CD4-positive, CD25-positive, alpha-beta regulatory T cell (primary cell): ENCODE data around the gene PALD1. TPM values are rescaled to one million over a fixed set of nuclear protein-coding genes. Genes with fewer than 3 reads are reported as not detected.

Experiments used
- ATAC-seq, 2 donors: fragments of 150-1000 bp; cut with Tn5 transposase; one replicate each; pipeline ENCODE4 v1.10.0; 2021; ENCODE audit warnings: low read depth in 2 of 2, moderate number of reproducible peaks in 2 of 2, moderate library complexity in 1 of 2
- DNase-seq, 3 donors: peaks; one replicate each; pipeline versions ENCODE4 v3.0.0 to v3.0.0-alpha.2; 2012 to 2022; ENCODE audit warnings: mixed read lengths in 1 of 3
- H3K27ac ChIP-seq: one replicate; pipeline ENCODE4 v1.7.0; 2013; ENCODE audit warnings: mild to moderate bottlenecking, low read length; ENCODE audit not compliant: insufficient read depth, poor library complexity, severe bottlenecking
- H3K27me3 ChIP-seq: one replicate; pipeline ENCODE4 v1.7.0; 2013; ENCODE audit warnings: low read length; ENCODE audit not compliant: control insufficient read depth, insufficient read depth
- H3K36me3 ChIP-seq: one replicate; pipeline ENCODE4 v1.7.0; 2013; ENCODE audit warnings: mild to moderate bottlenecking, low read length, moderate library complexity; ENCODE audit not compliant: control insufficient read depth, insufficient read depth
- H3K4me1 ChIP-seq: 2 replicates; pipeline ENCODE4 v1.7.0; 2013; ENCODE audit warnings: mild to moderate bottlenecking, low read length; ENCODE audit not compliant: insufficient read depth, control insufficient read depth, poor library complexity, severe bottlenecking
- H3K4me3 ChIP-seq: one replicate; pipeline ENCODE4 v1.7.0; 2013; ENCODE audit warnings: low read depth, mild to moderate bottlenecking, low read length, moderate library complexity
- H3K9me3 ChIP-seq, 2 experiments: 1 replicate in 1 of 2; 2 replicates in 1 of 2; pipeline ENCODE4 v1.7.0; 2013; ENCODE audit warnings: low read length in 2 of 2, mild to moderate bottlenecking in 1 of 2, moderate library complexity in 1 of 2; ENCODE audit not compliant: control insufficient read depth in 2 of 2
- H3K27ac Mint-ChIP-seq, 3 donors: one replicate each; pipeline ENCODE4 v1.8.0; 2020 to 2022; ENCODE audit warnings: mild to moderate bottlenecking in 3 of 3, mixed read lengths in 3 of 3, moderate library complexity in 2 of 3
- H3K27me3 Mint-ChIP-seq: one replicate; pipeline ENCODE4 v1.8.0; 2022; ENCODE audit warnings: mild to moderate bottlenecking, mixed read lengths
- H3K36me3 Mint-ChIP-seq: one replicate; pipeline ENCODE4 v1.8.0; 2020; ENCODE audit warnings: mixed read lengths
- H3K4me1 Mint-ChIP-seq, 4 donors: one replicate each; pipeline ENCODE4 v1.8.0; 2020 to 2022; ENCODE audit warnings: mixed read lengths in 4 of 4, mild to moderate bottlenecking in 1 of 4
- H3K4me3 Mint-ChIP-seq, 4 donors: one replicate each; pipeline ENCODE4 v1.8.0; 2020 to 2022; ENCODE audit warnings: mild to moderate bottlenecking in 4 of 4, mixed read lengths in 4 of 4, moderate library complexity in 3 of 4
- H3K9me3 Mint-ChIP-seq, 7 donors: one replicate each; pipeline ENCODE4 v1.8.0; 2020 to 2022; ENCODE audit warnings: mixed read lengths in 7 of 7, mild to moderate bottlenecking in 3 of 7, moderate library complexity in 2 of 7
- polyA plus RNA-seq, 4 donors: library from polyadenylated mRNA; unstranded; fragments of 300-500 nt; fragmentation: Illumina TruSeq; gene quantifications; one replicate each; pipeline ENCODE4 v1.2.3, GENCODE V29; 2021
- total RNA-seq: library from RNA; stranded (reverse); gene quantifications from one replicate; pipeline ENCODE4 v1.2.3, GENCODE V29; 2022

Gene PALD1
- total and polyA plus RNA-seq, 5 donors from 2014 or later, result not detected

- Histone ChIP-seq H3K27me3 (no peaks in the 10 kb centered on the region), H3K27ac (no peak overlapping the region), H3K4me3 (no peak overlapping the region), H3K9me3 (no peaks in the 10 kb centered on the region), H3K4me1 (no peaks in the 10 kb centered on the region), H3K36me3 (no peaks in the 10 kb centered on the region)
- DNase-seq (no peak), ATAC-seq (no peak)
- Mint-ChIP-seq H3K27me3 (peaks cover 5% of the 10 kb centered on the region), H3K9me3 (no peaks in the 10 kb centered on the region), H3K36me3 (no peaks in the 10 kb centered on the region), H3K27ac (no peak overlapping the region), H3K4me1 (no peaks in the 10 kb centered on the region), H3K4me3 (no peak overlapping the region)
Observed at GRCh38 chr10:70505908-70506307, 27.3 kb downstream of the PALD1 start.

GRCh38 chr10:70507966-70508365 lies 29.4 kb downstream of the PALD1 start:
- ATAC-seq, result no peak
- H3K4me1 ChIP-seq, result no peaks in the 10 kb centered on the region

GRCh38 chr10:70508912-70509756 lies 30.6 kb downstream of the PALD1 start:
- no peaks in the 10 kb centered on the region for H3K4me1 ChIP-seq
- Mint-ChIP-seq H3K4me1 (peaks cover 0 to 3% (median 0%) of the 10 kb centered on the region in 4 donors), H3K36me3 (no peaks in the 10 kb centered on the region), H3K27ac (peak overlapping the region in 1 of 3 donors; percentile 73), H3K9me3 (no peaks in the 10 kb centered on the region), H3K4me3 (no peak overlapping the region), H3K27me3 (peaks cover 5% of the 10 kb centered on the region)
- no peak overlapping the region for H3K4me3 ChIP-seq
- no peaks in the 10 kb centered on the region for H3K9me3 ChIP-seq
- H3K27me3 ChIP-seq, result peaks cover 3% of the 10 kb centered on the region
- peak in 1 of 2 donors; percentile 16 for ATAC-seq
- no peak for DNase-seq
- H3K36me3 ChIP-seq, result no peaks in the 10 kb centered on the region
- no peak overlapping the region for H3K27ac ChIP-seq

More at GRCh38 chr10:70507966-70508365, 29.4 kb downstream of the PALD1 start:
- no peak overlapping the region for H3K27ac ChIP-seq
- Mint-ChIP-seq H3K4me3 (no peak overlapping the region), H3K27ac (no peak overlapping the region), H3K4me1 (peaks cover 0 to 3% (median 0%) of the 10 kb centered on the region in 4 donors), H3K9me3 (no peaks in the 10 kb centered on the region), H3K36me3 (no peaks in the 10 kb centered on the region), H3K27me3 (peaks cover 7% of the 10 kb centered on the region)
- H3K36me3 ChIP-seq, result no peaks in the 10 kb centered on the region
- H3K4me3 ChIP-seq, result no peak overlapping the region
- no peaks in the 10 kb centered on the region for H3K9me3 ChIP-seq
- peaks cover 3% of the 10 kb centered on the region for H3K27me3 ChIP-seq
- no peak for DNase-seq

GRCh38 chr10:70509757-70510147 lies 31.2 kb downstream of the PALD1 start:
- Histone ChIP-seq H3K4me3 (no peak overlapping the region), H3K36me3 (no peaks in the 10 kb centered on the region), H3K4me1 (no peaks in the 10 kb centered on the region), H3K27me3 (peaks cover 3% of the 10 kb centered on the region), H3K27ac (no peak overlapping the region), H3K9me3 (no peaks in the 10 kb centered on the region)
- Mint-ChIP-seq H3K9me3 (no peaks in the 10 kb centered on the region), H3K4me3 (no peak overlapping the region), H3K27ac (no peak overlapping the region), H3K27me3 (peaks cover 8% of the 10 kb centered on the region), H3K36me3 (no peaks in the 10 kb centered on the region), H3K4me1 (peaks cover 0 to 3% (median 0%) of the 10 kb centered on the region in 4 donors)
- DNase-seq (no peak), ATAC-seq (no peak)

GRCh38 chr10:70510453-70510852 lies 31.9 kb downstream of the PALD1 start:
- peaks cover 3% of the 10 kb centered on the region for H3K27me3 ChIP-seq
- Mint-ChIP-seq H3K4me3 (no peak overlapping the region), H3K36me3 (no peaks in the 10 kb centered on the region), H3K27ac (no peak overlapping the region), H3K9me3 (no peaks in the 10 kb centered on the region), H3K4me1 (peaks cover 0 to 3% (median 0%) of the 10 kb centered on the region in 4 donors), H3K27me3 (peaks cover 12% of the 10 kb centered on the region)
- H3K4me3 ChIP-seq, result no peak overlapping the region
- DNase-seq (no peak), ATAC-seq (no peak)
- H3K36me3 ChIP-seq, result no peaks in the 10 kb centered on the region
- H3K9me3 ChIP-seq, result no peaks in the 10 kb centered on the region
- no peaks in the 10 kb centered on the region for H3K4me1 ChIP-seq
- no peak overlapping the region for H3K27ac ChIP-seq

GRCh38 chr10:70510904-70511303 lies 32.3 kb downstream of the PALD1 start:
- no peaks in the 10 kb centered on the region for H3K9me3 ChIP-seq
- Mint-ChIP-seq H3K27ac (no peak overlapping the region), H3K9me3 (no peaks in the 10 kb centered on the region), H3K4me3 (no peak overlapping the region), H3K4me1 (peaks cover 0 to 3% (median 0%) of the 10 kb centered on the region in 4 donors), H3K27me3 (peaks cover 12% of the 10 kb centered on the region), H3K36me3 (no peaks in the 10 kb centered on the region)
- no peaks in the 10 kb centered on the region for H3K36me3 ChIP-seq
- H3K4me3 ChIP-seq, result no peak overlapping the region
- no peak overlapping the region for H3K27ac ChIP-seq
- ATAC-seq (no peak), DNase-seq (no peak)
- peaks cover 3% of the 10 kb centered on the region for H3K27me3 ChIP-seq
- no peaks in the 10 kb centered on the region for H3K4me1 ChIP-seq

GRCh38 chr10:70512149-70512639 lies 33.6 kb downstream of the PALD1 start:
- Mint-ChIP-seq H3K4me1 (peaks cover 0 to 3% (median 0%) of the 10 kb centered on the region in 4 donors), H3K27ac (no peak overlapping the region), H3K9me3 (no peaks in the 10 kb centered on the region), H3K27me3 (peaks cover 12% of the 10 kb centered on the region), H3K36me3 (no peaks in the 10 kb centered on the region), H3K4me3 (no peak overlapping the region)
- no peak overlapping the region for H3K27ac ChIP-seq
- H3K4me3 ChIP-seq, result no peak overlapping the region
- H3K4me1 ChIP-seq, result no peaks in the 10 kb centered on the region
- no peaks in the 10 kb centered on the region for H3K36me3 ChIP-seq
- DNase-seq, result no peak
- no peaks in the 10 kb centered on the region for H3K9me3 ChIP-seq
- peaks cover 3% of the 10 kb centered on the region for H3K27me3 ChIP-seq
- no peak for ATAC-seq
